ENCODE measurements around the gene AEN.
"Not testable (repeated sequence)": the region's sequence is repeated elsewhere in the genome, so short reads cannot be mapped to it uniquely, and the experiment has no call there.

The AEN gene

DNA sequence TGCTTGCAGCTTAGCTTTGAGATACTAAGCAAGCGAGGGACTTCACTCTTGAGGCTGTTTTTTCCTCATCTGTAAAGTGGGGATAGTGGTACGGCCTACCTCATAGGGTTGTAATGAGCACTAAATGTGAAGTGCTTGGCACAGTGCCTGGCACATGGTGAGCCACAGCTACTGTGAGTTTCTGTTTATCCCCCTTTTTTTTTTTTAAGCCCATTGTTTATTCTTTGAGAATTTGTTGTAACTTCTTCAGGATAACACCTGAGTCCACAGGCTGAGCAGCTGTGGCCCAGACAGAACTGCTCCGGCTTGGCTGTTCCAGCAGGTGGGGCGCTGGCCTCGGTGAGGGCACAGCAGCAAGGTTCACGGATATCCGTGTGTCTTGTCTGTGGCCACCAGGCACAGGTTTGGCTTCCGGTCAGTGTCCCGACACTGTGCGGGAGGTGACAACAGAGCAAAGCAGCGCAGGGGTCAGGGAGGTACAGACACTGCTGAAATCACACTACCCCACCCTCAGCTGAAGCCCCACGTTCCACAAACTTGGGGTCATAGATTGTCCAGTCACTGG, 10.4 kb downstream of the AEN start:
- DNase-seq (ENCODE audit: low read depth): no peak

DNA sequence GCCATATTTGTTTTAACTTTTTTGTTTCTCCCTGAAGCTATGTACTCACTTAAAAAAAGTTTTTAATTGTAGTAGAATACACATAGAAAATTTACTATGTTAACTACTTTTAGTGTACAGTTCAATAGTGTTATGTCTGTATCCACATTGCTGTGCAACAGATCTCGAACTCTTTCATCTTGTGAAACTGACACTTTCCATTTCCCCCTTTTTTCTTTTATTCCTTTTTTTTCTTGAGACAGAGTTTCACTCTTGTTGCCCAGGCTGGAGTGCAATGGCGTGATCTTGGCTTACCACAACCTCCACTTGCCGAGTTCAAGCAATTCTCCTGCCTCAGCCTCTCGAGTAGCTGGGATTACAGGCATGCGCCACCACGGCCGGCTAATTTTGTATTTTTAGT, 11.7 kb downstream of the AEN start:
- not testable (repeated sequence) for DNase-seq (ENCODE audit: low read depth)

DNA sequence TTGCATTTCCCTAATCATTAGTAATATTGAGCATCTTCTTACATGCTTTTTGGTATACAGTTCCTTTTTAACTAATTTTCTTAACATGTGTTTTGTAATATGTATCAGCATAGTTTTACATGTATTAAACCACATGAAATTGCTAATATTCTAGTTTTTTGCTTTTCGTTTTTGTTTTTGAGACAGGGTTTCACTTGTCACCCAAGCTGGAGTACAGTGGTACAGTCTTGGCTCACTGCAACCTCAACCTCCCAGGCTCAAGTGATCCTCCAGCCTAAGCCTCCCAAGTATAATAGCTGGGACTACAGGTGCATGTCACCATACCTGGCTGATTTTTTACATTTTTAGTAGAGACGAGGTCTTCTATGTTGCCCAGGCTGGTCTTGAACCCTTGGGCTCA, 13.3 kb downstream of the AEN start:
- DNase-seq (ENCODE audit: low read depth): no peak

DNA sequence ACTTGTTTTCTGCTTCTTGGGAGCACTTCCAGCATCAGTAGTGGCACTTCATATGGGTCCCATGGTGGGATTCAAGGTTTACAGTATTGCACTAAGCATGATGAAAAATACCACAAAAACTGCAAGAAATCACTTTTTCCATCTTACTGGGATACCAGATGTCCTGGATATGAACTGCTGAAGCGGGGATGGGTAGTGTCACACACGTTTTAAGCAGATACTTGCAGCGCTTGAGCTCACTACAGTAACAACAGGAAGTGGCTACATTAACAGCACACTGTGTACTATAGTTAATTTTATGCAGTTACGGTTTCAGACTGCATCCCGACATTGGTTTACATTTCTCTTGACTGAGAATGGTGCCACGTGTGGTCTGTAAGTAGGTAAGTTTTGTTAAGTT, 14.2 kb downstream of the AEN start:
- peak; percentile 26 for DNase-seq (ENCODE audit: low read depth)

DNA sequence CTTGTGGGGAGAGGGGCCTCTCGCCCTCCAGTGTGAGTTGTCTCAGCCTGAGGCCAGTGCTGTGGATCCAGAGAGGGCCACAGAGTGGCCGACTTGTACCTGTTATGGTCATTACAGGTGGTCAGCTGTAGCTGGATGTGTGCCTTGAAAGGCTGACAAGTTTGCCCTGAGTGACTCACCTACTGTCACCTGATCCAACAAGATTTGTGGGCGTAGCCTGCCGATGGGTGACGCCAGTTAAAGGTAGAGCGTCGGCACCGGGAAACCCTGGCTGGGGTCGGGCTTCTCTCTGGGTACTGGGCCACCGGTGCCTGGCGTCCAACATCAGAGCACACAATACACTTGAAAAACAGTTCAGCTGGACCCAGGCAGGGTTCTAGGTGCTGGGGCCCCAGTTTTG, 14.9 kb downstream of the AEN start:
- peak; percentile 80 for DNase-seq (ENCODE audit: low read depth)

DNA sequence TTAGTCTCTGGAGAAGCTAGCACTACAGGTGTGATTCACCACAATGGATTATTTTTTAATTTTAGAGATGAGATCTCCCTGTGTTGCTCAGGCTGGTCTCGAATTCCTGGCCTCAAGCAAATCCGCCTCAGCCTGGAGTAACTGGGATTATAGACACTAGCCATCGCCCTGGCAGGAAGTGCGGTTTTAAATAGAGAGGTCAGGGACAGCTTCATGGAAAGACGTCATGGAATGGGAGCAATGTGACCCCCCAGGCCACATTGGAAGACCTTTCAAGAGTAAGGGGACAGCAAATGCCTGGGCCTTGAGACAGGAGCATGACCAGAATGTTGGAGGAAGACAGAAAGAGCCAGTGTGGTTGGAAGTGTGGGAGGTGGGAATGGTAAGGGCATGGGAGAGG, 15.5 kb downstream of the AEN start:
- no peak for DNase-seq (ENCODE audit: low read depth)

DNA sequence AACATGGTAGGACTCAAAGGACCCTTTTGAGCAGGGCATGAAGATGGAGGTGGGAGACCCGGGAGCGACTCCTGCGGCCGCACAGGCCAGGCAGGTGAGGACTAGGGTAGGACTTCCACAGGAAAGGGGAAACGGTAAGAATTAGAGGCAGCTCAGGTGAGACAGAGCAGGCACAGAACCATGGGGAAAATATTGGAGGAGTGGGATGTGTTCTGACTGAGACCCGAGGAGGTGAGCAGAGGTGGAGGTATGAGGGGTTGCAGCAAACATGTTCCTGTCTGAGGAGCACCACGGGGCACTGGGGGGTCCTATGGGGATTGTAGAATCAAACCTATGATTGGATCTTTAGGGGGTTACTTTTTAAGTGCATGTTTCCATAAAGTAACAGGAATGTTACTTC, 16.3 kb downstream of the AEN start:
- DNase-seq (ENCODE audit: low read depth): no peak

DNA sequence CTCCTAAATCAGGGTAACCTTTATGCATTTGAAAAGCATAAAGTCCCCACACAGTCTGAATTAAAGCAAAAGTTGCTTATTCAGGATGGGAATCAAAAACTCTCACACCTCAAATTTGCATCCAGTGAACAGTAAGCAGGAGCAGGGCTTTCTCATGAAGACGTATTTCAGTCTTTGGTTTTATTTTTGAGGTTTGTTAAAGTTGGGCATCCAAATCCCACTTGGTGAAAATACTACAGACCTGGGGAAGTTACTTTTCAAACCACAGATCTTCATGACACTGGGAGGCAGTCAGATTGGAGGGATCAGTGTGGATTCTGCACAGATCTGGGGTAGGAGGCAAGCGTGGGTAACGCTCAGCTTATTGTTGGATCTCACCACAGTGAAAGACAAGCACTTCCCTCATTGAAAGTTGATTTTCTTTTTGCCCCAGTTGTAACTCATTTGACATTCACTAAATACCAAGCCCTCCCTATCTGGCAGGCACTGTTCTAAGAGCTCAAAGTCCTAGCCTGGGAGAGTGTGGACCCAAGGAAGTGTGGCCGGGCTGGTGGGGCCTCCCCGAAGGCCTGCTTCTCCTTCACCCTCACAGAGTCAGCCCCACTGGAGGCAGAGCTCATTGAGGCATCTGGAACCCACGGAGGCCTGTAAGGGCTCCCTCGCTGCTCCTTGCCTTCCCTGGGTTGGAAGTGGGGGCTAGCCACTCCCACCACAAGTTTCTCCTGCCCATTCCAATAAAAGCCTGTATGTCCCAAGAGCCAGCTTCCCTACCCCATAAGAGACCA, 16.9 kb downstream of the AEN start:
- no peak for DNase-seq (ENCODE audit: low read depth)

DNA sequence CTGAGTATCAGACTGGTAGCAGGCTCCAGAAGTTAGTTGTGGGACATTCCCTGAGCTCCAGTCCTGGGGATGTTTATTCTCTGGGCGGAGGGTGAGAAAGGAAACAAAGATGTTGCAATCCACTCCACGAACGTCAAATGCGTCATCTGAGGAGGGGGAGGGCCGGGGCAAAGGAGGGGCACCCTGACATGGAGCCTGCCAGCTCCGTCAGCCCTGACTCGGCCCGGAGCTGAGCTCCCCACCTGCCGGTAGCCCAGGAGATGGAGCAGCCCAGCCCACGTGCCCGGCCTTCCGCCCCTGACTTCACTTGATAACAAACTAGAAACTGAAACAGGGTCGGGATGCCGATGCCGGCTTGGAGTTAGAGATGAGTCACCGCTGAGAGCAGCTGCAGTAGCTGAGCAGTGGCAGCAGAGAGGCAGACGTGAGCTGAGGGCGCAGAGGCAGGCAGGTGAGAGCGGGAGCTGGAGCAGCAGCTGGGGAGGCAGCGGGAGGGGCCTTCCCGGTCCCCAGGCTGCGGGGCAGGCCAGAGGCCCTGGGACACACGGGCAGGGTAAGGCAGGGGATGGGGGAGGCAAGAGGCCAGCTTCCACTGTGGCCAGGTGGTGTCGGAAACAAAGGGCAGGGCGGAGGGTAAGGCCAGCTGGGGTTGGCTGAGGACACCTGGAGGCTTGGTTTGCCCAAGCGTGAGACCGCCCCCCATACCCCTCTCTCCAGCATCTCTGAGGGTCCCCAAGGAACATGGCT, 17.7 kb downstream of the AEN start, which contains the start of gene ISG20:
TSS of gene ISG20 (plus strand) at position 391 of the 747 bp plus-strand sequence. CDS start at position 742, 351 bp downstream.
- DNase-seq (ENCODE audit: low read depth): peak; percentile 98

DNA sequence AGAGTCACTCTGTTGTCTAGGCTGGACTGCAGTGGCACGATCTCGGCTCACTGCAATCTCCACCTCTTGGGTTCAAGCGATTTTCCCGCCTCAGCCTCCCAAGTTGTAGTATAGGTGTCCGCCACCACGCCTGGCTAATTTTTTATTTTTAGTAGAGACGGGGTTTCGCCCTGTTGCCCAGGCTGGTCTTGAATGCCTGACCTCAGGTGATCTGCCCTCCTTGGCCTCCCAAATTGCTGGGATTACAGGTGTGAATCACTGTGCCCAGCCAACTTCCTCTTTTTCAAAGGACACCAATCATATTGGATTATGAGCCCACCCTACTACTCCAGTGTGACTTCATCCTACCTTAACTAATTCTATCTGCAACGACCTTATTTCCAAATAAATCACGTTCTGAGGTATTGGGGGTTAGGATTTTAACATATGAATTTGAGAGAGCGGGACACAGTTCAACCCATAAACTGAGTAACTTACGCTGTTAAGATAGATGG, 20.9 kb downstream of the AEN start:
- no peak for DNase-seq (ENCODE audit: low read depth)

DNA sequence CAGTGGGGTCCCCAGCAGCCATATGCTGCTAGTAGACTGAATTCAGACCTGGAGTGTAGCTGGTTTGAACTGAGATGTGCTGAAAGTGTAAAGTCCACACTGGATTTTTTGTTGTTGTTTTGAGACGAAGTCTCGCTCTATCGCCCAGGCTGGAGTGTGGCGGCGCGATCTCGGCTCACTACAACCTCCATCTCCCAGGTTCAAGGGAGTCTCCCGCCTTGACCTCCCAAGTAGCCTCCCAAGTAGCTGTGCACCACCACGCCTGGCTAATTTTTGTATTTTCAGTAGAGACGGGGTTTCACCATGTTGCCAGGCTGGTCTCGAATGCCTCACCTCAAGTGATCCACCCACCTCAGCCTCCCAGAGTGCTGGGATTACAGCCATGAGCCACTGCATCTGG, 21.4 kb downstream of the AEN start:
- not testable (repeated sequence) for DNase-seq (ENCODE audit: low read depth)

DNA sequence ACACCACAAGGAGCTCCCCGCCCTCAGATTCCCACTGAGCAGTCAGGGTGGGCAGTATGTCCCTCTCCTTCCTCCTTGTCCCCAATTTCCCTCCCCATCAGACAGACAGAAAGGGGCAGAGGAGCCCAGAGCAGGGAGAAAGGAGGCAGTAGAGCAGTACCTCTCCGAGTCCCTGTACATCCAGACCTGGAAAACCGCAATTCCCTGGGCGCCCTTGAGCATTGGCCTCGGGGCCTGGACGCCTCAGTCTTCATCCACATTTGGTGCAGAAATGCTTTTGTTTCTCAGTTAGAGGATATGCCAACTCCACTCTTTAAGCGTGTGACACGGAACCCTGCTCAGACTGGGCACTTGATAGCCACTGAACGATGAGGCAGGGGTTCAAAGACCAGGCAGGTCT, 23.6 kb downstream of the AEN start:
- no peak for DNase-seq (ENCODE audit: low read depth)

DNA sequence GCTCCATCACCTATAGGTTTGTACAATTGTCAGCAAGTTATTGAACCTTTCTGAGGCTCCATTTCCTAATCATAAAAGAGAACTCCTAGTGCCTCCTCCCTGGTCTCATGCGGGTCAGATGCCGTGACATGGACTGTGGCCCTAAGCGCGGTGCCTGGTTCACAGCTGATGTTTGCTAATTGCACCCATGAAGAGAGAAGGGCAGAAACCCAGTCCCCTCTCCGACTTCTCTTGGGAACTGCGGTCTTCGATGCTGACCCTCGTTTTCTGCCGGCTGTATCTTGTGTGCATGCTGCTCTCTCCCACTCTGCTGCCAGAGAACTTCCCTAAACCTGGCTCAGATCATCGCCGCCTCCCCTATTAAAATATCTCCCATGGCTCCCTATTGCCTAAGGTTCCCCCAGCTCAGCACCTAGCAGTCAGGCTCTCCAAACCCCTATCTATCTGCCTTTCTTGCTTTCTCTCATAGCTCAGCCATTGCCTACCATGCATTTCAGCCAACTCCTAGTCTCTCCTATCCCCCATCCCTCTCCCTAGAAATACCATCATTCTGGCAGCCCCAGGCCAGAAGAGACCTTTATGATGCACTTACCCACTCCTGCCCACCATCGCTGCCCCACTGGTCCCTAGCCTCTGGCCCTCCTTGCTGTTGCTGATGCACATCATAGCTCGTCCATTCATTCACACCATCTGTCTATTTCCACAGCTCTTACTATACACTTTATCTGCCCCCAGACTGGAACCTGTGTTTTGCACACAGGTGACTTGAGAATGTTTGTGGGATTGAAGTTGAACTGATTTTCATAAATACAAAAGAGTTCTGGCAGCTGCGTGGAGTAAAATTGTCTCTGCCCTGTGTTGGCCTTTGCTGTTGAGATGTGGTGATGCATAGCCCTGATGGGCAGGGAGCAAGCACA, 24.3 kb downstream of the AEN start:
- no peak for DNase-seq (ENCODE audit: low read depth)

DNA sequence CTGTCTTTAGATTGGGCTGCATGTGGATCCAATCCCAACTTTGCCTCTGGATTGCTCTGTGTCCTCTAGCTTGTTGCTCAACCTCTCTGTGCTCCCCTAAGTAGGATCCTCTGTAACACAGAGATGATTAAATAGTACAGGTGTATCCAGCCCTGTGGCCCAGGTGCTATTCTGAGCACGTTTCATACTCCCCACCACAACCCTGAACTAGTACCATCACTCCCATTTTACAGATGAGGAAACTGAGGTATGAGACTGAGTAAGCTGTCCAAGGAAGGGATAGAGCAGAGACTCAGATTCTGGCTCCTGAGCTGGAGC, 24.9 kb downstream of the AEN start:
- DNase-seq (ENCODE audit: low read depth): no peak

DNA sequence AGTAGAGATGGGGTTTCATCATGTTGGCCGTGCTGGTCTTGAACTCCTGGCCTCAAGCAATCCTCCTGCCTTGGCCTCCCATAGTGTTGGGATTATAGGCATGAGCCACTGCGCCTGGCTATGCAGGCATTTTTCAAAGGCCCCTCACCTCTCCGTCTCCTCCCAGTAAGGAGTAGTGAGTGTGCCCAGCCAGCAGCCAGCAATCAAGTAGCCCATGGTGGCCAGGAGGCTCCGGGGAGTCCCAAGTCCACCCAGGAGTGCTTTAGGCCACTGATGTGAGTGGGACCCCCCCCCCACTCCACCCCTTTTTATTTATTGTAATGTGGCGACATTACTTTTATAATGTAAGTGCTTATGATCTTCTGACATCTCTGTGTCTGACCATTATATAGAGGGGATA, 25.8 kb downstream of the AEN start:
- DNase-seq (ENCODE audit: low read depth): no peak

DNA sequence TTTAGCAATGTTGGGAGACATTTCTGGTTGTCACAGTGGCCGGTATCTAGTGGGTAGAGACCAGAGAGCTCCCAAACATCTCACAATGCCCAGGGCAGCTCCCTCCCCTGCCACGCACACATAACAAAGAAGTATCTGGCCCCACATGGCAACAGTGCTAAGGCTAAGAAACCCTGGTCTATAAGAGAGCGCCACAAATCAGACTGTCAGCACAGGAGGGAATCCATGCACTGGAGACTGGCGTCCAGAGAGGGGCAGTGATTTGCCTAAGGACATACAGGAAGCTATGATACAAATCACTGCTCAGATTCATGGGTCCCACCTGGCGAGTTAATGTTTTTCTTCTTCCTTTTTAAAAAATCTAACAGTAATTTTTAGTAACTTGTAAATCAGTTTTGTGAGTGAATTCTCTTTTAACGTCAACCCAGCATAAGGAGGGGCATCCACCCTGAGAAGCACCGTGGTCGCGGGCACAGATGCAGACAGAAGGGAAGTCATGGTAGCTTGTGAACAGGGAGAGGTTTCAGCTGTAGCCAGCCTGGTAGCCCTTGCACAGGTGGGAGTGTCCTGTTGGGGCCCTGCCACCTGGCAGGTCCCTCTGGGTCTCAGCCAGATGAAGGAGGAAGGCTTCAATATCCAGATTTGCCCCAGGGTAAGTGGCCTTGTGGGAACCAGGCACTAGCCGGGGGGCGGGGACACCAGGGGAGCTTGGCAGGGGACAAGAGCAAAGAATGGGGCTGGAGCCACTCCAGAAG, 26.4 kb downstream of the AEN start:
- DNase-seq (ENCODE audit: low read depth): no peak

DNA sequence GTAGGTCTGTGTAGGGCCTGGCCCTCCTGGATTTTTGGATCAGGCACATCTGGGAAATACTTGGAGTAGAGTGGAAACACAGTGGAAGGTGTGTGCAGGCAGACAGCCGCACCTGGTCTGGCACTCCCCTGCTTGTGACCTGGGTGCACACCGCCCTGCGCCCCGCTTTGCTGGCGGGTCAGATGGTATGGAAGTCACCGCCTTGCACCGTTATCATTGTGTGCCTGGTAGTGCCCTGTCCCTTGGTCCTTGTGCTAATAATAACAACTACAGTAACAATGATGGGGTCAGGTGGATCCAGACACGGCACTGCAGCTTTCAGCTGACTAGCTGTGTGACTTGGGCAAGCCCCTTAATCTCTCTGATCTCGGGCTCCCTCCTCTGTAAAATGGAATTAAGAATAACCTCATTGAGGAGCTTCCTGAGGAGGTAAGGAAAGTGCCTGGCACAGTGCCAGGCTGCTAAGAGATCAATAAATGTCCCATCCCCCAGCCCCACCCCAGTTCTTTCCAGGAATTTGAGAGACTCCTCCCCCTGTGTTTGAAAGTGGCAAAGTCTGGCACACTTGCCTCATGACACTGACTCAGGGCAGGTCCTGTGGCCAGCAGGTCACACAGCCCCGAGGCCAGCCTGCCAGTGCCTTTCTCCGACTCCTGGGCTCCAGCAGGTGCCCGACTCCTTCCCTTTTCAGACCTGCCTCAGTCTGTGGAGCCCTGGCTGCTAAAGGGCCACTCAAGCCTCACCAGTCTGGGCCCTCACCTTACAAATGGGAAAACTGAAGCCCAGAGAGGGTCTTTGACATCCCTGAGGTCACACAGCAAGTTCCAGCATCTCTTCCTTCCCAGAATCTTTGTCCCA, 27.4 kb downstream of the AEN start:
- no peak for DNase-seq (ENCODE audit: low read depth)

DNA sequence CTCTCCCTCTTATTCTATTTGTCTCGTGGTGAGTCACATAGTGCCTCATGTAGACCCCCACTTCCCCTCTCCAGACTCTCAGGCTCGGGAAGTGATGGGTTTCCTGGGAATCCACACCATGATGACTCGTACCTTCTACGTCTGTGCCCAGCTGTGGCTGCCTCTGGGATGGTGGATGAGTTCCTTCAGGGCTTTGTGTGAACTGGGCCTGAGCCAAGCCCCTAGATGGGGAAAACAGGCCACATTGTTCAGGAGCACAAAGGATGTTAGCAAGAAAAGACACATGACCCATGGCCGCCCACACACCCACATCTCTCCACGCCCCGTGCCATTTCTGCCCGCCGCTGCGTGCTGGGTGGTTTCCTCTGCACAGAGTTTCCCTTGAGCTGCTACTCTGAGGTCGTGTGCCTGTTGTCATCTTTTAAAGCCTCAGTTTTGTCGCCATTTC, 28.2 kb downstream of the AEN start:
- DNase-seq (ENCODE audit: low read depth): no peak

DNA sequence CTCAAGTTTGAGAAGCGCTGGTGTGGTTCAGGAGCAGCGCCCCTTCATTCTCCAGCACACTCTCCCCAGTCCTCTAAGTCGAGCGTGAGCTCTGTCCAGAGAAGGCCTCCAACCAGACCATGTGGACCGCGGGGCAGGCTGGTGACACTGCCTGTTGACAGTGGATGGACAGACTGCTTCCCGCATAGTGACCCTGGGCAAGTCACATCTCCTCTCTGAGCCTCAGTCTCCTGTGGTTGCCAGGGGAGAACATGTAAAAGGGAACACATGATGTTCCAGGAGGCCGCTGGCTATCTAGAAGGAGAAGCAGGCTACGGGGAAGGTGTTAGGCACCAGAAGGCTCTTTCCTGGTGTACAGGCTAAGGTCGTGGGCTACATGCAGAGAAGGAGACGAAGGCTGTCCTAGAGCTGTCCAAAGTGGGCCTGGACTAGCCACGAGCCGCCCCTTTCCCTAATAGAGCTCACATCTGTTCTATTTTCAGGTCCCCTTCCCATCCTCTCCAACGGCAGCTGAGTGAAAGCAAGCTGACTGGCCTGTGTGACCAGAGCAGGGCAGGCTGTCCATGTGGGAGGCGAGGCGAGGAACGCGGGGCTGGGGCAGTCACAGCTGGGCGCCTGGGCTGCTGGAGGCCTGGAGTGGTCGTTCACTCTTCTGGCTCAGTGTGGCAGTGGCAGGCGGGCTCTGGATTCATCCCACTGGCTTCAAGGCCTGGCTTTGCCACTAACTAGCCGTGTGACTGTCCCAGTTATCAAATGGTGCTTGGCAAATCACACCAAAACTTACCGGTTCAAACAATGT, 28.8 kb downstream of the AEN start:
- no peak for DNase-seq (ENCODE audit: low read depth)

Data from T follicular helper cell (primary cell).